Measurements from ENCODE around the gene IFNB1.
A peak's percentile ranks its signal among the peaks of the same experiment; 100 is the strongest.

IFNB1 gene

DNA sequence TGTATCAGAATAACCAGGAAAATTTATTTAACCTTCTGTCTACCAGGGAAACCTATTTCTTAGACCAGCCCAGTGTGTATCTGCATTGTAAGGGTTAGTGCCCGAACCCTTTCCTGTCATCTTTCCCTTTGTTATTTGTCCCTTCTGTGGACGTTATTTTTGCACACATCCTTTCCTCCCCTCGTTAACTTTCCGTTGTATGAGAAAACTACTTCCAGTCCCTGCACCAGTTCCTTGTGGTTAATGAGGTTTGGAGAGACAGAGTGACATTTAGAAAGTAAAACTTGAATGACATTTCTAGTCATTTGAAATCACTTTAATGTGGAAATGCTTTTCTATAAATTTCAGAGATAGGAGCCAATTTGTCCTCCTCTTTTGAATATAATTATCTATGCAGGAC lies 4.3 kb upstream of the IFNB1 start:
- no CpG with 5 or more reads among the region's 4 CpGs for WGBS (ENCODE audit: extremely low coverage, insufficient coverage, low lambda C conversion rate)
- no peak overlapping the region for H4K5ac ChIP-seq (ENCODE audit: low read length)
- no peaks in the 10 kb centered on the region for H3K27me3 ChIP-seq (ENCODE audit: insufficient read depth, low read length, poor library complexity)
- H4K8ac ChIP-seq (ENCODE audit: low read depth, low read length), result no peak overlapping the region
- H3K36me3 ChIP-seq (ENCODE audit: control insufficient read depth, insufficient read depth, low read length), result no peaks in the 10 kb centered on the region
- H3K56ac ChIP-seq (ENCODE audit: low read length), result no peak overlapping the region
- H2AK5ac ChIP-seq (ENCODE audit: low read length), result no peak overlapping the region
- no peak overlapping the region for H3K27ac ChIP-seq (ENCODE audit: low read depth, low read length)
- no peak overlapping the region for H3K4me3 ChIP-seq (ENCODE audit: low read length)
- no peak overlapping the region for H2BK120ac ChIP-seq (ENCODE audit: low read depth, low read length)
- H3K79me1 ChIP-seq (ENCODE audit: low read length), result no peaks in the 10 kb centered on the region
- no peak overlapping the region for H2BK15ac ChIP-seq (replicated peaks; ENCODE audit: low read depth)
- no peak overlapping the region for H3K9ac ChIP-seq (ENCODE audit: low read length)
- no peak overlapping the region for H3K23ac ChIP-seq (ENCODE audit: low read length)
- no peaks in the 10 kb centered on the region for H3K4me1 ChIP-seq (ENCODE audit: control insufficient read depth, low read depth, low read length)
- no peak overlapping the region for H2BK5ac ChIP-seq (ENCODE audit: low read length)
- no peaks in the 10 kb centered on the region for H3K79me2 ChIP-seq (ENCODE audit: control insufficient read depth, insufficient read depth, low read length)
- H3K4ac ChIP-seq (ENCODE audit: low read depth, low read length), result no peak overlapping the region
- H3K18ac ChIP-seq (ENCODE audit: low read length), result no peak overlapping the region
- DNase-seq, result no peak
- H3K4me2 ChIP-seq (ENCODE audit: low read length), result no peak overlapping the region

- Histone ChIP-seq H3K27ac (ENCODE audit: low read depth, low read length) (no peak overlapping the region), H3K79me1 (ENCODE audit: low read length) (no peaks in the 10 kb centered on the region), H3K4me2 (ENCODE audit: low read length) (no peak overlapping the region), H2BK120ac (ENCODE audit: low read depth, low read length) (no peak overlapping the region), H3K79me2 (ENCODE audit: control insufficient read depth, insufficient read depth, low read length) (no peaks in the 10 kb centered on the region), H3K4ac (ENCODE audit: low read depth, low read length) (no peak overlapping the region), H4K8ac (ENCODE audit: low read depth, low read length) (no peak overlapping the region), H2BK15ac (replicated peaks; ENCODE audit: low read depth) (no peak overlapping the region), H3K36me3 (ENCODE audit: control insufficient read depth, insufficient read depth, low read length) (no peaks in the 10 kb centered on the region), H3K23ac (ENCODE audit: low read length) (no peak overlapping the region), H3K27me3 (ENCODE audit: insufficient read depth, low read length, poor library complexity) (no peaks in the 10 kb centered on the region), H4K5ac (ENCODE audit: low read length) (no peak overlapping the region), H3K4me1 (ENCODE audit: control insufficient read depth, low read depth, low read length) (no peaks in the 10 kb centered on the region), H2BK5ac (ENCODE audit: low read length) (no peak overlapping the region), H3K56ac (ENCODE audit: low read length) (no peak overlapping the region), H3K4me3 (ENCODE audit: low read length) (no peak overlapping the region), H3K18ac (ENCODE audit: low read length) (no peak overlapping the region), H2AK5ac (ENCODE audit: low read length) (no peak overlapping the region), H3K9ac (ENCODE audit: low read length) (no peak overlapping the region)
- WGBS (ENCODE audit: extremely low coverage, insufficient coverage, low lambda C conversion rate), result no CpG with 5 or more reads among the region's 2 CpGs
- no peak for DNase-seq
Measured at GRCh38 chr9:21081451-21081850, 3.7 kb upstream of the IFNB1 start.

GRCh38 chr9:21080793-21081192 lies 3.1 kb upstream of the IFNB1 start:
- H3K4me2 ChIP-seq (ENCODE audit: low read length), result no peak overlapping the region
- H3K23ac ChIP-seq (ENCODE audit: low read length), result no peak overlapping the region
- H3K9ac ChIP-seq (ENCODE audit: low read length), result no peak overlapping the region
- H3K27me3 ChIP-seq (ENCODE audit: insufficient read depth, low read length, poor library complexity), result no peaks in the 10 kb centered on the region
- H3K4me1 ChIP-seq (ENCODE audit: control insufficient read depth, low read depth, low read length), result no peaks in the 10 kb centered on the region
- no peaks in the 10 kb centered on the region for H3K79me1 ChIP-seq (ENCODE audit: low read length)
- H2AK5ac ChIP-seq (ENCODE audit: low read length), result no peak overlapping the region
- H2BK120ac ChIP-seq (ENCODE audit: low read depth, low read length), result no peak overlapping the region
- H3K18ac ChIP-seq (ENCODE audit: low read length), result no peak overlapping the region
- no peak overlapping the region for H3K56ac ChIP-seq (ENCODE audit: low read length)
- no peak overlapping the region for H2BK15ac ChIP-seq (replicated peaks; ENCODE audit: low read depth)
- no peak overlapping the region for H3K27ac ChIP-seq (ENCODE audit: low read depth, low read length)
- no peaks in the 10 kb centered on the region for H3K79me2 ChIP-seq (ENCODE audit: control insufficient read depth, insufficient read depth, low read length)
- no peak for DNase-seq
- no peaks in the 10 kb centered on the region for H3K36me3 ChIP-seq (ENCODE audit: control insufficient read depth, insufficient read depth, low read length)
- no peak overlapping the region for H2BK5ac ChIP-seq (ENCODE audit: low read length)
- no peak overlapping the region for H4K8ac ChIP-seq (ENCODE audit: low read depth, low read length)
- no peak overlapping the region for H3K4ac ChIP-seq (ENCODE audit: low read depth, low read length)
- H3K4me3 ChIP-seq (ENCODE audit: low read length), result no peak overlapping the region
- no CpG with 5 or more reads among the region's 1 CpG for WGBS (ENCODE audit: extremely low coverage, insufficient coverage, low lambda C conversion rate)
- H4K5ac ChIP-seq (ENCODE audit: low read length), result no peak overlapping the region

GRCh38 chr9:21078702-21079101 lies 960 bp upstream of the IFNB1 start:
- Histone ChIP-seq H3K9ac (ENCODE audit: low read length) (no peak overlapping the region), H3K56ac (ENCODE audit: low read length) (no peak overlapping the region), H3K4me2 (ENCODE audit: low read length) (no peak overlapping the region), H3K27ac (ENCODE audit: low read depth, low read length) (no peak overlapping the region), H2AK5ac (ENCODE audit: low read length) (no peak overlapping the region), H3K23ac (ENCODE audit: low read length) (no peak overlapping the region), H2BK15ac (replicated peaks; ENCODE audit: low read depth) (no peak overlapping the region), H2BK120ac (ENCODE audit: low read depth, low read length) (no peak overlapping the region), H3K4me3 (ENCODE audit: low read length) (no peak overlapping the region), H3K27me3 (ENCODE audit: insufficient read depth, low read length, poor library complexity) (no peaks in the 10 kb centered on the region), H2BK5ac (ENCODE audit: low read length) (no peak overlapping the region), H3K79me2 (ENCODE audit: control insufficient read depth, insufficient read depth, low read length) (no peaks in the 10 kb centered on the region), H4K8ac (ENCODE audit: low read depth, low read length) (no peak overlapping the region), H3K18ac (ENCODE audit: low read length) (no peak overlapping the region), H3K36me3 (ENCODE audit: control insufficient read depth, insufficient read depth, low read length) (no peaks in the 10 kb centered on the region), H3K4ac (ENCODE audit: low read depth, low read length) (no peak overlapping the region), H3K4me1 (ENCODE audit: control insufficient read depth, low read depth, low read length) (no peaks in the 10 kb centered on the region), H4K5ac (ENCODE audit: low read length) (no peak overlapping the region), H3K79me1 (ENCODE audit: low read length) (no peaks in the 10 kb centered on the region)
- peak; percentile 38 for DNase-seq
- no CpG with 5 or more reads among the region's 1 CpG for WGBS (ENCODE audit: extremely low coverage, insufficient coverage, low lambda C conversion rate)

DNA sequence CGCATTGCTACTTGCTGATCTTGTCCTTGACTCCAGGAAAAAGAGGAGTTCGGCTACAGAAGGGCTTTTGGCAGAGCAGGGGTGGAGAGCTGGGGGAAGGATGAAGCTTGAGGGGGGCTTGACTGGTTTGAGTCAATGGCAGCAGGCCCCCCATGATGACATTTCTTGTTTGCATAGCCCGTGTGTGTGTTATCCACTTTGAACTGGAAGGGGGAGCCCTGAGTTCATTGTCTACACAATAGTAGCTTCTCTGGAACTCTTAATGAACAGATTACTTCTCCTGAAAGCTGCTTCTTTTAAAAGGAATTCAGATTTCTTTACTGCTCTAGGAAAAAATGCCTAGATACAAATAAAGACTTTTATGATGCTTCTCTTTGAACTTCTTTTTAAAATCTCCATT lies 2.3 kb downstream of the IFNB1 start:
- H3K79me1 ChIP-seq (ENCODE audit: low read length), result no peaks in the 10 kb centered on the region
- WGBS (ENCODE audit: extremely low coverage, insufficient coverage, low lambda C conversion rate), result no CpG with 5 or more reads among the region's 3 CpGs

DNA sequence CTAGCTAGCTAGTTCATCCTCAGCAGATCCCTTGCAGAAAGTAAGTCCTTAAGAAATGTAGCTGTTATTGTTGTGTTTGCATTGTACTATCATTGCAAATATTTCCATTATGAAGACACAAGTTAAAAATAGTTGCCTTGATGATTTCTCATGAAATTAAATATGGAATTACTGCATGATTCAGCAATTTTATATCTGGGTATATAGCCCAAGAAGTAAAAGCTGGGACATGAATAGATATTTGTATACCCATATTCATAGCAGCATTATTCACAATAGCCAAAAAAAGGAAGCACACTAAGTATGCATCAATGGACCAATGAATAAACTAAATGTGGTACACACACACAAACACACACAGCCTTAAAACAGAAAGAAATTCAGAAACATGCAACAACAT lies 6.8 kb downstream of the IFNB1 start:
- Histone ChIP-seq H3K27ac (ENCODE audit: low read depth, low read length) (no peak overlapping the region), H2BK15ac (replicated peaks; ENCODE audit: low read depth) (no peak overlapping the region), H4K5ac (ENCODE audit: low read length) (no peak overlapping the region)

More for the DNA sequence above, 2.3 kb downstream of the IFNB1 start:
- H2BK15ac ChIP-seq (replicated peaks; ENCODE audit: low read depth), result no peak overlapping the region
- no peak overlapping the region for H3K27ac ChIP-seq (ENCODE audit: low read depth, low read length)
- no peak overlapping the region for H3K4me2 ChIP-seq (ENCODE audit: low read length)
- no peak overlapping the region for H2BK120ac ChIP-seq (ENCODE audit: low read depth, low read length)
- H3K79me2 ChIP-seq (ENCODE audit: control insufficient read depth, insufficient read depth, low read length), result no peaks in the 10 kb centered on the region
- H4K5ac ChIP-seq (ENCODE audit: low read length), result no peak overlapping the region
- no peak for DNase-seq
- no peaks in the 10 kb centered on the region for H3K27me3 ChIP-seq (ENCODE audit: insufficient read depth, low read length, poor library complexity)
- no peak overlapping the region for H3K9ac ChIP-seq (ENCODE audit: low read length)
- H3K23ac ChIP-seq (ENCODE audit: low read length), result no peak overlapping the region
- no peak overlapping the region for H3K18ac ChIP-seq (ENCODE audit: low read length)
- H4K8ac ChIP-seq (ENCODE audit: low read depth, low read length), result no peak overlapping the region
- H3K4ac ChIP-seq (ENCODE audit: low read depth, low read length), result no peak overlapping the region
- peak overlapping the region; percentile 14 for H2BK5ac ChIP-seq (ENCODE audit: low read length)
- H2AK5ac ChIP-seq (ENCODE audit: low read length), result no peak overlapping the region
- H3K36me3 ChIP-seq (ENCODE audit: control insufficient read depth, insufficient read depth, low read length), result no peaks in the 10 kb centered on the region
- no peak overlapping the region for H3K56ac ChIP-seq (ENCODE audit: low read length)
- no peak overlapping the region for H3K4me3 ChIP-seq (ENCODE audit: low read length)
- no peaks in the 10 kb centered on the region for H3K4me1 ChIP-seq (ENCODE audit: control insufficient read depth, low read depth, low read length)

More for the DNA sequence above, 6.8 kb downstream of the IFNB1 start:
- Histone ChIP-seq H3K9ac (ENCODE audit: low read length) (no peak overlapping the region), H3K79me2 (ENCODE audit: control insufficient read depth, insufficient read depth, low read length) (no peaks in the 10 kb centered on the region), H3K36me3 (ENCODE audit: control insufficient read depth, insufficient read depth, low read length) (no peaks in the 10 kb centered on the region), H3K4ac (ENCODE audit: low read depth, low read length) (no peak overlapping the region), H2AK5ac (ENCODE audit: low read length) (no peak overlapping the region), H2BK120ac (ENCODE audit: low read depth, low read length) (no peak overlapping the region), H3K79me1 (ENCODE audit: low read length) (no peaks in the 10 kb centered on the region), H3K23ac (ENCODE audit: low read length) (no peak overlapping the region), H3K4me1 (ENCODE audit: control insufficient read depth, low read depth, low read length) (no peaks in the 10 kb centered on the region), H3K18ac (ENCODE audit: low read length) (no peak overlapping the region), H3K4me2 (ENCODE audit: low read length) (no peak overlapping the region), H3K27me3 (ENCODE audit: insufficient read depth, low read length, poor library complexity) (no peaks in the 10 kb centered on the region), H4K8ac (ENCODE audit: low read depth, low read length) (no peak overlapping the region), H3K56ac (ENCODE audit: low read length) (no peak overlapping the region), H2BK5ac (ENCODE audit: low read length) (no peak overlapping the region), H3K4me3 (ENCODE audit: low read length) (no peak overlapping the region)
- DNase-seq, result no peak
